Measurements from ENCODE around the gene FSTL4.

The FSTL4 gene

GRCh38 chr5:133612249-133612860 lies at the start of gene FSTL4:
Gene FSTL4, minus strand, starts transcription at chr5:133612541.
- TF ChIP-seq CTCF (IDR thresholded peaks at IDR 0.05) (peak; percentile 36), ZFX (IDR thresholded peaks at IDR 0.05; ENCODE audit: borderline replicate concordance) (no peak)
- no peak within 1 kb of the TSS for H3K27ac ChIP-seq

- no peak overlapping the region for H3K27ac ChIP-seq
- no peak for TF ChIP-seq ZFX (IDR thresholded peaks at IDR 0.05; ENCODE audit: borderline replicate concordance)
- TF ChIP-seq CTCF (IDR thresholded peaks at IDR 0.05), result no peak
Measured at GRCh38 chr5:133661389-133661788, 49.0 kb upstream of the FSTL4 start.

GRCh38 chr5:133658327-133658726 lies 46.0 kb upstream of the FSTL4 start:
- TF ChIP-seq ZFX (IDR thresholded peaks at IDR 0.05; ENCODE audit: borderline replicate concordance), result no peak
- TF ChIP-seq CTCF (IDR thresholded peaks at IDR 0.05), result no peak

GRCh38 chr5:133657036-133657435 lies 44.7 kb upstream of the FSTL4 start:
- TF ChIP-seq ZFX (IDR thresholded peaks at IDR 0.05; ENCODE audit: borderline replicate concordance), result no peak
- no peak for TF ChIP-seq CTCF (IDR thresholded peaks at IDR 0.05)
- no peak overlapping the region for H3K27ac ChIP-seq

More at GRCh38 chr5:133658327-133658726, 46.0 kb upstream of the FSTL4 start:
- H3K27ac ChIP-seq, result no peak overlapping the region

- H3K27ac ChIP-seq, result no peak overlapping the region
- TF ChIP-seq ZFX (IDR thresholded peaks at IDR 0.05; ENCODE audit: borderline replicate concordance) (no peak), CTCF (IDR thresholded peaks at IDR 0.05) (no peak)
Measured at GRCh38 chr5:133655966-133656365, 43.6 kb upstream of the FSTL4 start.

- TF ChIP-seq CTCF (IDR thresholded peaks at IDR 0.05), result no peak
- no peak for TF ChIP-seq ZFX (IDR thresholded peaks at IDR 0.05; ENCODE audit: borderline replicate concordance)
- H3K27ac ChIP-seq, result no peak overlapping the region
Measured at GRCh38 chr5:133653760-133654049, 41.4 kb upstream of the FSTL4 start.

- TF ChIP-seq ZFX (IDR thresholded peaks at IDR 0.05; ENCODE audit: borderline replicate concordance) (no peak), CTCF (IDR thresholded peaks at IDR 0.05) (no peak)
- H3K27ac ChIP-seq, result no peak overlapping the region
Measured at GRCh38 chr5:133652951-133653759, 40.8 kb upstream of the FSTL4 start.
